SIG-M5 treated with dmso at 0.1 percent for 504 hours (cell line): ENCODE results near the gene COQ10A.
A peak's percentile ranks its signal among the peaks of the same experiment; 100 is the strongest.

Source experiments
- DNase-seq: peaks from one replicate; lab custom pipeline; 2025; ENCODE audit not compliant: unreplicated experiment; lab: John Stamatoyannopoulos, UW

COQ10A gene

GRCh38 chr12:56311003-56311402, 44.3 kb downstream of the COQ10A start:
- DNase-seq = no peak

GRCh38 chr12:56315249-56315621, 48.5 kb downstream of the COQ10A start:
- no peak for DNase-seq

GRCh38 chr12:56315622-56316473, 49.1 kb downstream of the COQ10A start, which contains the start of gene CNPY2:
TSS of gene CNPY2 (minus strand) at chr12:56315988. CDS start at chr12:56315217, 771 bp downstream.
- DNase-seq = peak; percentile 99

GRCh38 chr12:56317675-56318074, 50.9 kb downstream of the COQ10A start:
- no peak for DNase-seq
